Mucosa of rectum (tissue), 2 donors: ENCODE data around the gene ANKRD33B.
"Not testable (repeated sequence)": the region's sequence is repeated elsewhere in the genome, so short reads cannot be mapped to it uniquely, and the experiment has no call there.

Experiments used
- H3K27ac ChIP-seq, 2 donors: one replicate each; pipeline ENCODE4 v1.7.0; 2013; ENCODE audit warnings: inconsistent platforms in 2 of 2, low read depth in 2 of 2, low read length in 2 of 2
- H3K27me3 ChIP-seq, 2 donors: one replicate each; pipeline ENCODE4 v1.7.0; 2013; ENCODE audit warnings: low read length in 2 of 2; ENCODE audit not compliant: control insufficient read depth in 2 of 2, insufficient read depth in 2 of 2
- H3K36me3 ChIP-seq, 2 donors: one replicate each; pipeline ENCODE4 v1.7.0; 2013; ENCODE audit warnings: low read length in 2 of 2; ENCODE audit not compliant: control insufficient read depth in 2 of 2, insufficient read depth in 2 of 2
- H3K4me1 ChIP-seq, 2 donors: one replicate each; pipeline ENCODE4 v1.7.0; 2013; ENCODE audit warnings: low read length in 2 of 2, mild to moderate bottlenecking in 1 of 2; ENCODE audit not compliant: control insufficient read depth in 2 of 2, insufficient read depth in 2 of 2
- H3K4me3 ChIP-seq, 2 donors: one replicate each; pipeline ENCODE4 v1.7.0; 2013; ENCODE audit warnings: low read length in 2 of 2
- H3K9ac ChIP-seq, 2 donors: one replicate each; pipeline ENCODE4 v1.7.0; 2013; ENCODE audit warnings: low read length in 2 of 2, low read depth in 1 of 2, mild to moderate bottlenecking in 1 of 2
- H3K9me3 ChIP-seq, 2 donors: one replicate each; pipeline ENCODE4 v1.7.0; 2013; ENCODE audit warnings: low read length in 2 of 2; ENCODE audit not compliant: control insufficient read depth in 2 of 2
- donor health status: healthy.
- donor health status: Normal muscosa, but diverticular disease.

ANKRD33B gene

DNA sequence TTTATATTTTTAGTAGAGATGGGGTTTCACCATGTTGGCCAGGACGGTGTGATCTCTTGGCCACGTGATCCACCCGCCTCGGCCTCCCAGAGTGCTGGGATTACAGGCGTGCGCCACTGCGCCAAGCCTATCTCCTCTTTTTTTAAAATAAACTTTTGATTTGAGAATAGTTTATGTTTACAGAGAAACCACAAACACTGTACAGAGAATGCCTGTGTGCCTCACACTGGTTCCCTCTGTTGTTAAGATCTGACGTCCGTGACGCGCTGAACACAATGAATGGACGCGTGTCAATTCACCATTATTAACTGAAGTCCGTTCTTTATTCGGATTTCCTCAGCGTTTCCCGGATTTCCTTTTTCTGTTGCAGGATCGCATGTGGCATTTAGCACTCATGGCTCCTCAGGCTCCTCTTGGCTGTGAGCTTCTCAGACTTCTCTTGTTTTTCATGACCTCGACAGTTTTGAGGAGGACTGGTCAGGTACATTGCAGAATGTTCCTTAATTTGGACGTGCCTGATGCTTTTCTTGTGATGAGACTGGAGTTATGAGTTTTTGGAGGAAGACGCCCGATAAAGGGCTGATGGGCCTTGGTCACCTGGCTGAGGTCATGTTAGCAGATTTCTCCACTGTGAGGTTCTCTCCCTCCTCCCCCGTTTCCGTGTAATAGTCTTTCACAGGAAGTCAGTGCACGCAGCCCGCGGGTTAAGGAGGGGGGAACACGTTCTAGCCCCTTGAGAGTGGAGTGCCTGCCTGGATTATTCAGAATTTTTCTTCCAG, 69.6 kb downstream of the ANKRD33B start:
- no peaks in the 10 kb centered on the region for H3K27me3 ChIP-seq
- H3K9ac ChIP-seq: no peak overlapping the region
- peak overlapping the region in 1 of 2 donors; percentile 26 for H3K27ac ChIP-seq
- peaks cover 3 to 6% of the 10 kb centered on the region in 2 donors for H3K4me1 ChIP-seq
- no peak overlapping the region for H3K4me3 ChIP-seq
- H3K9me3 ChIP-seq: no peaks in the 10 kb centered on the region
- H3K36me3 ChIP-seq: no peaks in the 10 kb centered on the region

DNA sequence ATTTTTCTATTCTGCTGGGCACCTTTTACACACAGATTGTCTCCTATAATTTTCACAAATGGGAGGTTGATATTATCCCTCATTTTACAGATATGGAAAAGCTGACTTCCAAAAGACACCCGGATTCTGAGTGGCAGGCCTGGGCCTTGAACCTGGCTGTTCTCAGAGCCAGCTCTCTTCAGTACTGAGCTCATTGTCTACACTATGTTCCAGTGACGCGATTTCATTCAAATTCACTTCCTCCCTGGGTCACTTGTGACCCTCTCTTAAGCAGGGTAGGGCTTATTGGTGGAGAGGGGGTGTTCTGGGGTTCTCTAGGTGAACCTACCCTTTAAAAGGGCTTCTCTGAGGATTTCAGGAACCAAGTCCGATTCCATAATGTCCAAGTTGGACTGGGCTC, 70.2 kb downstream of the ANKRD33B start:
- Histone ChIP-seq H3K36me3 (no peaks in the 10 kb centered on the region), H3K4me1 (peaks cover 3 to 6% of the 10 kb centered on the region in 2 donors), H3K4me3 (no peak overlapping the region), H3K27me3 (no peaks in the 10 kb centered on the region), H3K9me3 (no peaks in the 10 kb centered on the region), H3K27ac (peak overlapping the region in 1 of 2 donors; percentile 26), H3K9ac (no peak overlapping the region)

DNA sequence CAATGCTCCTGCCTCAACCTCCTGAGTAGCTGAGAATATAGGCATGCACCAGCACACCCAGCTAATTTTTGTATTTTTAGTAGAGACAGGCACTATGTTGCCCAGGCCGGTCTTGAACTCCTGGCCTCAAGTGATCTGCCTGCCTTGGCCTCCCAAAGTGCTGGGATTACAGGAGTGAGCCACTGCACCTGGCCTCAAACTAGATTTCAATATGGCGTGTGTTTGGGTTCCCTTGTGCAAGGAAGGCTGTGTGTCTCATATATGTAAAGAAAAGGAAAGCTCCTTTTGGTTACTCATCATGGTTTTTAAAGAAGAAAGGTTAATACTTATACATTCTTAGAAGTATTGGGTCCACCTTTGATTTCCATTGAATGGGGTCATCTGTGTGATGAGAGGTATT, 70.7 kb downstream of the ANKRD33B start:
- no peak overlapping the region for H3K4me3 ChIP-seq
- H3K36me3 ChIP-seq: no peaks in the 10 kb centered on the region
- no peaks in the 10 kb centered on the region for H3K27me3 ChIP-seq
- H3K27ac ChIP-seq: no peak overlapping the region
- H3K9ac ChIP-seq: no peak overlapping the region
- H3K9me3 ChIP-seq: no peaks in the 10 kb centered on the region
- H3K4me1 ChIP-seq: peaks cover 3 to 6% of the 10 kb centered on the region in 2 donors

DNA sequence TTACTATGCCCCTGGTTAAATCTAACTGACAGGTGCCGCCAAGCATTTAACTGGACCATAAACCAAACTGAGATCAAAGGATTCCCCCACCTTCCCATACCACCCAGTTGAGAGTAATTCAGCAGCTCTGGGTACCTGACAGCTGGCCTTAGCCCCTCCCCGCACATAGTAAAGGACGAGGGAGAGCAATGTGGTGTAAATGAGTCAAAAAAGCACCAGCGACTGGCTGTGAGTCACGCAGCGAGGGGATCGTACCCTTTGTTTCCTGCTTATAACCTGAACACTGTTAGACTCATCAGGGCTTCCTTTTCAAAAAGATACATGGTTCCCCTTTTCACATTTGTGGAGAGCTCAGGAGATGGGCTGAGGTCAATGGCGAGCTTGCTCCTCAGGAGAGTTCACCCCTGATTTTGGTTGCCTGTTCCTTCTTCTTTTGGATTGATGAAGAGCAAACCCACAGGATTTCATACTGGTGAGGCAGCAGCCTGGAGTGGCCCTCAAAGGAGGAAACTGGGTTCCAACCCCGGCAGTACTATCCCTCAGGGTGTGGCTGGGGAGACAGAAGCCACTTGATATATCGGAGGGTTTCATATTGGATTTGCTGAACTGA, 71.5 kb downstream of the ANKRD33B start:
- Histone ChIP-seq H3K4me3 (no peak overlapping the region), H3K27me3 (no peaks in the 10 kb centered on the region), H3K4me1 (peaks cover 3 to 6% of the 10 kb centered on the region in 2 donors), H3K36me3 (no peaks in the 10 kb centered on the region), H3K27ac (no peak overlapping the region), H3K9ac (no peak overlapping the region), H3K9me3 (no peaks in the 10 kb centered on the region)

GRCh38 chr5:10635867-10636350, 72.0 kb downstream of the ANKRD33B start:
- Histone ChIP-seq H3K9ac (no peak overlapping the region), H3K27ac (no peak overlapping the region), H3K36me3 (no peaks in the 10 kb centered on the region), H3K4me1 (peaks cover 3 to 6% of the 10 kb centered on the region in 2 donors), H3K9me3 (no peaks in the 10 kb centered on the region), H3K27me3 (no peaks in the 10 kb centered on the region), H3K4me3 (no peak overlapping the region)

GRCh38 chr5:10636363-10637142, 72.7 kb downstream of the ANKRD33B start:
- peaks cover under 1 to 6% of the 10 kb centered on the region in 2 donors for H3K4me1 ChIP-seq
- H3K9me3 ChIP-seq: no peaks in the 10 kb centered on the region
- H3K27me3 ChIP-seq: no peaks in the 10 kb centered on the region
- no peak overlapping the region for H3K4me3 ChIP-seq
- no peak overlapping the region for H3K9ac ChIP-seq
- H3K27ac ChIP-seq: no peak overlapping the region
- no peaks in the 10 kb centered on the region for H3K36me3 ChIP-seq

GRCh38 chr5:10637944-10638343, 74.1 kb downstream of the ANKRD33B start:
- Histone ChIP-seq H3K36me3 (no peaks in the 10 kb centered on the region), H3K9me3 (no peaks in the 10 kb centered on the region)

DNA sequence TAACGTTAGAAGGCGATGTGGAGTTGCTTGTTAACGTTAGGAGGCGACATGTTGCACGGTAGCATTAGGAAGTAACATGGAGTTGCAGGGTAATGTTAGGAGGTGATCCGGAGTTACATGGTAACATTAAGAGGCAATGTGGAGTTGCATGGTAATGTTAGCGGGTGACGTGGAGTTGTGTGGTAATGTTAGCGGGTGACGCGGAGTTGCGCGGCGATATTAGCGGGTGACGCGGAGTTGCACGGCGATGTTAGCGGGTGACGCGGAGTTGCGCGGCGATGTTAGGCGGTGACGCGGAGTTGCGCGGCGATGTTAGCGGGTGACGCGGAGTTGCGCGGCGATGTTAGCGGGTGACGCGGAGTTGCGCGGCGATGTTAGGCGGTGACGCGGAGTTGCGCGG, 74.9 kb downstream of the ANKRD33B start:
- H3K36me3 ChIP-seq, H3K9ac ChIP-seq, H3K4me3 ChIP-seq, H3K27ac ChIP-seq, H3K9me3 ChIP-seq, H3K4me1 ChIP-seq, H3K27me3 ChIP-seq: not testable (repeated sequence)

More at GRCh38 chr5:10637944-10638343, 74.1 kb downstream of the ANKRD33B start:
- Histone ChIP-seq H3K4me3 (no peak overlapping the region), H3K4me1 (peaks cover 0 to 6% of the 10 kb centered on the region in 2 donors), H3K27ac (no peak overlapping the region), H3K27me3 (no peaks in the 10 kb centered on the region), H3K9ac (no peak overlapping the region)

- H3K9me3 ChIP-seq: no peaks in the 10 kb centered on the region
- peaks cover 0 to 6% of the 10 kb centered on the region in 2 donors for H3K4me1 ChIP-seq
- H3K4me3 ChIP-seq: no peak overlapping the region
- no peaks in the 10 kb centered on the region for H3K36me3 ChIP-seq
- no peak overlapping the region for H3K27ac ChIP-seq
- no peaks in the 10 kb centered on the region for H3K27me3 ChIP-seq
- no peak overlapping the region for H3K9ac ChIP-seq
Observed at GRCh38 chr5:10639846-10640368, 76.0 kb downstream of the ANKRD33B start.

DNA sequence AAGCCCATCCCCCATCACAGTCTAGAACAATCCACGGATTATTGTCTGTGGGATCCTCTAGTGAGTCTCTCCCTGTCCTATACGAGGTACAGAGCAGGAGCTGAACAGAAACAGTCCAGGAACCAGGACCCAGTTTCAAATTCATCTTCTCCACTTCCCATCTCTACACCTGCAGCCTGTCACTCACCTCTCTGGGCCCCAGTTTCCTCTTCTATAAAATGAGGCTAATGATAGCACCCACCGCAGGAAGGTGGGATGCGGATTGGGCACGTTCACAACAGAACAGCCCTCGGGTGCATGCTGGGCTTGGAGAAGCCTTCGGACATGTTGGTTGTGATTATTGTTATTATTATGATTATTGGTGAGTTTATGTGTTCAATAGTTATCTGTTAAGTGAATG, 78.5 kb downstream of the ANKRD33B start:
- Histone ChIP-seq H3K36me3 (no peaks in the 10 kb centered on the region), H3K9me3 (no peaks in the 10 kb centered on the region), H3K27me3 (no peaks in the 10 kb centered on the region), H3K4me3 (no peak overlapping the region), H3K27ac (no peak overlapping the region), H3K9ac (no peak overlapping the region), H3K4me1 (no peaks in the 10 kb centered on the region)
